CD4-positive, alpha-beta T cell treated with Interleukin-15 for 1 hour (primary cell): ENCODE data around the gene AGFG2.
A peak's percentile ranks its signal among the peaks of the same experiment; 100 is the strongest.
"Not testable (repeated sequence)": the region's sequence is repeated elsewhere in the genome, so short reads cannot be mapped to it uniquely, and the experiment has no call there.

Experiments used
- DNase-seq: peaks from one replicate; pipeline ENCODE4 v3.0.0-alpha.2; 2020

Gene AGFG2

GRCh38 chr7:100555701-100556100 is 16.7 kb downstream of the AGFG2 start:
- no peak for DNase-seq

GRCh38 chr7:100556541-100556940 is 17.5 kb downstream of the AGFG2 start:
- DNase-seq: no peak

- DNase-seq: no peak
These were observed 20.1 kb downstream of the AGFG2 start for GRCh38 chr7:100559127-100559526.

GRCh38 chr7:100561491-100562194 is 22.6 kb downstream of the AGFG2 start:
- DNase-seq: no peak

GRCh38 chr7:100562195-100563099 is 23.4 kb downstream of the AGFG2 start:
- DNase-seq: no peak

GRCh38 chr7:100563100-100563564 is 24.1 kb downstream of the AGFG2 start:
- no peak for DNase-seq

GRCh38 chr7:100563809-100564400 is 24.9 kb downstream of the AGFG2 start:
- DNase-seq: peak; percentile 76

GRCh38 chr7:100564405-100564804 is 25.4 kb downstream of the AGFG2 start:
- DNase-seq: not testable (repeated sequence)

GRCh38 chr7:100565133-100565571 is 26.1 kb downstream of the AGFG2 start:
- no peak for DNase-seq

GRCh38 chr7:100566018-100566531 is 27.1 kb downstream of the AGFG2 start:
- no peak for DNase-seq

- no peak for DNase-seq
These were observed 28.2 kb downstream of the AGFG2 start for GRCh38 chr7:100567031-100567730.

GRCh38 chr7:100567751-100568175 is 28.8 kb downstream of the AGFG2 start:
- no peak for DNase-seq

- no peak for DNase-seq
These were observed 29.3 kb downstream of the AGFG2 start for GRCh38 chr7:100568176-100568895.

GRCh38 chr7:100568896-100569844 is 30.2 kb downstream of the AGFG2 start:
- peak; percentile 51 for DNase-seq

- DNase-seq: no peak
These were observed 32.2 kb downstream of the AGFG2 start for GRCh38 chr7:100570954-100571828.

- DNase-seq: no peak
These were observed 32.8 kb downstream of the AGFG2 start for GRCh38 chr7:100571829-100572116.

- no peak for DNase-seq
These were observed 33.4 kb downstream of the AGFG2 start for GRCh38 chr7:100572281-100572948.

GRCh38 chr7:100572949-100573675 is 34.1 kb downstream of the AGFG2 start:
- no peak for DNase-seq
